Activated CD4-positive, alpha-beta T cell treated with anti-CD3 and anti-CD28 coated beads for 24 hours (primary cell): ENCODE measurements around the gene B4GALT5.

Experiments used
- DNase-seq, 2 donors: peaks; one replicate each; pipeline ENCODE4 v3.0.0-alpha.2; 2020; ENCODE audit warnings: low read depth in 2 of 2

The B4GALT5 gene

DNA sequence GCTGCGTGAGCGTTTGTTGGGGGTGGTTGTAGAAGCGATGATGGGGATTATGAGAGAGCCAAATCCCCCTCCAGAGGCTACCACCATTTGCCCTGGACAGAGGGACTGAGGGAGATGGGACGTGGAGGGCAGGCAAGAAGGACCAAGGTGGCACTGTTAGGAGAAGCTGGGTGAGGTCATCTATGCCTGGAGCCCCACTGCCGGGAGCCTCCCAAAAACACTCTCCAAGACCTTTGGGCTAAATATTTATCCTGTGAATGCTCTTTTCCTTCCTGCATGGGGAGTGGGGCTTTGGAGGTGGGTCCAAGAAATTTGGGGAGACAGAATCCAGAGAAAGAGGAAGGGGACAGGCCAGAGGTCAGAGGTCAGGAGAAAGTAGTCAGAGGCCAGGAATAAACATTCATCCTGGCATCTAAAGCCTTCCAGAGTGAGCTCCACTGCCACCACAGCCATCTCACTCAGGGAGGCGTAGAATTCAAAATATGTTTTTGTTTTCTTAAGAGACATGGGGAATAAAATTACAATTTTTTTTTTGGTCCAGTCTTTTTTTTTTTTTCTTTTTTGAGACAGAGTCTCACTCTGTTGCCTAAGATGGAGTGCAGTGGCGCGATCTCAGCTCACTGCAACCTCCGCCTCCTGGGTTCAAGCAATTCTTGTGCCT lies 128.0 kb downstream of the B4GALT5 start:
- DNase-seq: no peak

DNA sequence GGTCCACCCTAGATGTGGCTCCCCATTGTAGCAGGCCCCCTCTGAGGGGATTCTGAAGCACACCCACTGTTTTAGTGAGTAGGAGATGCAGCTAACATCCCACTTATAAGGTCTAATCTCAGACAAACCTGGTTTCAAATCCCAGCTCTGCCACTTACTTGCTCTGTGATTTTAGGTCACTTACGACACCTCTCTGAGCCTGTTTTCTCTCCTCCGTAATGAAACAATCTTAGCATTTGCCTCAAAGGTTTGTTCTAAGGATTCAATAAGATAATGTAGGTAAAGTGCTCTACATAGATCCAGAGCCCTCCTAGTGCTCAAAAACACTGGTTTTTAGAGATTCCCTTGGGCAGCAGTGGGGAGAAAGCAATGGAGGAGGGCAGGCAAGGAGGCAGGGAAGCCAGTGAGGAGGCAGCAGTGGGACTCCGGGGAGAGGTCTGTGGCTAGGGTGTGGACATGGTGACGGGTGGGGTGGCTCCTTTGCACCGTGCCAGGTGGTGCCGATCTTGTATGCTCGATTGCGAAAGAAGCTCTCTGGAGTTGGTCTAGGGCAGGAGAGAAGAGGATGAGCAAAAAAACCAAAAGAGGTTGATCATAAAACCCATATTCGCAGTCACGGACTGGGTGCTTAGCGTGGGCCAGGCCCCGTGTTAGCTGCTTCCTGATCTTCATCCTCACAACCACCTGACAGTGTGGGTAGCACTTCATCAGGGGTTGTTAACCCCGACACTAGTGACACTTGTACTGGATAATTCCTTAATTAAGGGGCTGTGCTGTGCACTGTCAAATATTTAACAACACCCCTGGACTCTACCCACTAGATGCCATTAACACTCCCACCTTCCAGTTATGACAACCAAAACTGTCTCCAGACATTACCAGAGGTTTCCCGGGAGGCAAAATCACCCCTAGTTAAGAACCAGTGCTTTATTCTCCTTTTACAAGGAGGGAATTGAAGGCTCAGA lies 129.0 kb downstream of the B4GALT5 start:
- DNase-seq: no peak

DNA sequence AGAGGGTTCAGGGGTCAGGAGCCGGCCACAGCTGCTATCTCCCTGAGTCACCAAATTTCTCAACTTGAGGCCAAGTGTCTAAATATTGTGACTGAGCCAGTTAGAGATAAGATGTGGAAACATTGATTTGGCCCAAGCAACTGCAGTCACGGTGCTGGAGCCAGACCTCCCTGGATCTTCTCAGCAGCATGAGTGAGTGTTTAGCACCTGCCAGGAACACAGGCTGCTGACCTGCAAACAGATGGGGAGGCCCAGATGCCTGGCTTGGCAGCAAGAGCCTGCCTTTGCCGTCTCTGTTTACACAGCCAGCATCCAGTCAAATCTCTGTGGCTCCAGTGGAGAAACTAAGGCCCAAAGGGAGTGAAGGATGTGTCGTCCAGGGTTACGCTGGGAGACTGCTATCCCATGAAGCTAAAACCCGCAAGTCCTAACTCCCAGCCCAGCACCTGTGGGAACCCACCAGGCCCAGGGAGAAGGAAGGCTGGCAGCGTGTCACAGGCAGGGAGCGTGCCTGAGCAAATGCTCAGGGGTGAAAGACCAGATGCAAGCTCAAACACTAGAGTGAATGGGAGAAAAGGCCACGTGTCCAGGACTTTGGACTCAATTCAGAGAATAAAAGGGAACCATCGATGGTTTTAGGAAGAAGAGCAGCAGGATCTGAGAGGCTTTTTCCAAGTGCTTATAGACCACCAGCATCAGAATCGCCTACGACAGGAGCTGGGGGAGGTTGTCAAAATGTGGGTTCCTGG lies 129.8 kb downstream of the B4GALT5 start:
- no peak for DNase-seq

DNA sequence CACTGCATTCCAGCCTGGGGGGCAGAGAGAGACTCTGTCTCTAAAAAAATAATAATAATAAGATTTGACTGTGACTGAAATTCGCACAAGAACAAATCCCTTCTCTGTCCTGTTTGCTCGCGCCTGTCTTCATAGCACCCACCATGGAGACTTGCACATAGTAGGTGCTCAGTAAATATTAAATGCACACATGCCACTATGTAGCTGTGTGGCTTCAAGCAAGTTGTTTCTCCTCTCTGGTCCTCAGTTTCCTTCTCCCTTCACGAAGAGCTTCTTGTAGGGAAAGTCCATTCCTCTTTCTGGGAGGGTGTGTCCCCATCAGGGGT lies 130.4 kb downstream of the B4GALT5 start:
- DNase-seq: no peak
